NCI-H345 (cell line): ENCODE data around the gene NAE1.
"Not testable (repeated sequence)": the region's sequence is repeated elsewhere in the genome, so short reads cannot be mapped to it uniquely, and the experiment has no call there.

Experiments
- DNase-seq: peaks from one replicate; lab custom pipeline; 2025; lab: John Stamatoyannopoulos, UW

NAE1 gene

DNA sequence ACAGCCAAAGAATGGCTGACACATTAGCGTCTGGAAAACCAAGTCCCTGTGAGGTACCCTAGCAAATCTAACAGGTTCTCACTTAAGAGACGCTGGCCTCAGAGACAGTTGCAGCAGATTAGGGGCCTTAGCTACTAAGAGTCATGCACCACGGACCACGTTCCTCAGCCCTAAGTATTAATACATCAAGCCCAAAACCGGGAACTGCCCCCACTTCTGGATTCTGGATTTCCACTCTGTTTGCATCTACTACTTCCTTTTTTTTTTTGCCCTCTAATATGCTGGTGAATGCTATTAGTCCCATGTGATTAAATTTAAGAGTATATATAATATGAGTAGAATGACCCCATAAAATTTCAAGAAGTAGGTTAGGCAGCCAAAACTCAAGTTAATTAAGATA is 28.6 kb downstream of the NAE1 start:
- DNase-seq, result no peak

DNA sequence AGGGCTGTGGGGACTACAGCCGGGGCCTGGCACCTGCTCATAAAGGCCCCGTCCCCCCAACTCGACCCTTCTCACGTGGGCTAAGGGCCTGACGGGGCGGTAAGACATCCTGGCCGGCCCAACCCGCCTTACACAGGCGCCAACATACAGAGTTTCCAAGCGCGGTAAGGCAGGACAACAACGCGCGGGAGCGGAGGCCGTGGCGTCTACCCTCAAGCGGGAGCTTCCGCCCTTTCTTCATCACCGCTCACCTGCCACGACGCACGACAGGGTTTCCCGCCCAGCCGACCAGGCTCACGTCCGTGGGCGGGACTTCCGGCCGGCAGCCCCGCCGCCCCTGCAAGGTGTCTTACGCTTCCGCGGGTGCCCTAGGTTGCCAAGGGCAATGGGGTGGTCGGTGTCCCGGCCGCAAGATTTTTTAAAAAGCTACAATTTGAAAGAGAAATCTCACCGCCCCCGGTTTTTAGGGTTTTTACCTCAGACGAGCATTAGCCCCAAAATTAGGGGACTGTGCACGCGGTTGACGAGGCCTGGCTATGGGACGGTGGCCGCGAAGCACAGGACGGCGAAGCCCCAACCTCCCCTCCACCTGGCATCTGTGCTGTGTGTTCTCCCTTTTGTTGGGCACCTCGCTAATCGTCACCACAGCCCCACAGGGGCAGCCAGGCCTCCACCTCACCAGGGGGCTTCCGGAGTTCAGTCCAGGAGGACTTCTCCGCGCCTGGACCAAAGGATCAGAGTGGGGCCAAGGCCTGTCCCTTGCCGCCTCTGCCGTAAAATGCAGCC is 29.3 kb downstream of the NAE1 start, which contains the start of gene TERB1:
Gene TERB1 (minus strand): TSS at position 265 of the 786 bp plus-strand sequence. CDS start 4,786 bp downstream, outside the sequence.
- no peak for DNase-seq

DNA sequence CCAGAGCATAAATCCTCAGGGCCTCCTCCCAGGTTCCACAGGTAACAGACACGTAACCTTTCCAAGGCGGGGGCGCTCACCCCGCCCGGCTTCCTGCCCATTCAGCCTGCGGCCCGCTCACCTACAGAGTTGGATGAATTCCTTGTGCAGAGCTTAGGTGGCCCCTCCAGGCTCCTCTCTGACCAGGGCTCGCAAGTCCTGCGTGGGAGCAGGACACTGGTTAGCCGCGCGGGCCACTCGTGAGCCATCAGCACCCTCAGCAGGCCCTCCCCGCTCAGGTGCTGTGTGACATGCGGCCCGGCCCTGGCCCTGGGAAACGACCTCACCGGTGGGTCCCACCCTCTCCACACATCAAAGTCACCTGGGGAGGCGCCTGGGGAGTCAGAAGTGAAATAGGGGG is 29.9 kb downstream of the NAE1 start:
- no peak for DNase-seq

DNA sequence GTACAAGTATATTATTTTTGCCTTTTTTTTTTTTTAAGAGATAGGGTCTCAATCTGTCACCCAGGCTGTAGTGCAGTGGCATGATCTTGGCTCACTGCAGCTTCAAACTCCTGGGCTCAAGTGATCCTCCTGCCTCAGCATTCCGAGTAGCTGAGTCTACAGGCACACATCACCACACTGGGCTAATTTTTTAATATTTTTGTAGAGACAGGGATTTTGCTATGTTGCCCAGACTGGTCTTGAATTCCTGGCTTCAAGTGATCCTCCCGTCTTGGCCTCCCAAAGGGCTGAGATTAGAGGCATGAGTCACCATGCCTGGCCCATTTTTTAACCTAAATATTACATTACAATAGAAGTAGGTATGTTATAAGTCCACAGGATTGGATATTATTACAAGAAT is 32.6 kb downstream of the NAE1 start:
- no peak for DNase-seq

DNA sequence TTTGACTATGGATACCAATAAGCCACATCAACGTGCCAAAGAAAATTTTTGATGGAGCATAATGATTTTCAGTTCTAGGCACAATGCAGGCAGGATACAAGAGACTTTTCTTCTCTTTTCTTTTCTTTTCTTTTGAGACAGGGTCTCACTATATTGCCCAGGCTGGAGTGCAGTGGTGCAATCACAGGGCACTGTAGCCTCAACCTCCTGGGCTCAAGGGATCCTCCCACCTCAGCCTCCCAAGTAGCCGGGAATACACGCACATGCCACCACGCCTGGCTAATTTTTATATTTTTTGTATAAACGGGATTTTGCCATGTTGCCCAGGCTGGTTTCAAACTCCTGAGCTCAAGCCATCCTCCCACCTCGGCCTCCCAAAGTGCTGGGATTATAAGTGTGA is 36.8 kb downstream of the NAE1 start:
- not testable (repeated sequence) for DNase-seq

DNA sequence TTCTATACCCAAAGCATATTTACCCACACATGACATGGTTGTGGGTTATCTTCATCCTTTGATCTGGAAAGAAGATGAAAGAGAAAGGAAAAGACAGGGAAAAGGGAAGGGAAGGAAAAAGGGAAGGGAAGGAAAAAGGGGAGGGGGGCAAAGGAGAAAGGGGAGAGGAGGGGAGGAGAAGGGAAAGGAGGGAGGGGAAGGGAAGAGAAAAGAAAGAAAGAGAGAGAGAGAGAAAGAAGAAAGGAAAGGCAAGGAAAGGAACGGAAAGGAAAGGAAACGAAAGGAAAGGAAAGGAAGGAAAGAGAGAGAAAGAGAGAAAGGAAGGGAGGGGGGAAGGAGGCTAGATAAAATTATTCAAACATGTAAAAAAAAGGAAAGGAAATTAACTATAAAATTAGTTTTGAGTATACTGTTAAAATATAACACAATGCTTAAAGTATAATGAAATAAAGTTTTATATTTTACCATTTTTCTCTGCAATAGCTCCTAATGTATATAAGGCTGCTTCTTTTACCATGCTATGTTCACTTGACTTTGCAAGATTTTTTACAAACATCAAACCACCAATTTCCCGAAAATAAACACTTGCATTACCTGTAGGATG is 40.5 kb downstream of the NAE1 start:
- no peak for DNase-seq

DNA sequence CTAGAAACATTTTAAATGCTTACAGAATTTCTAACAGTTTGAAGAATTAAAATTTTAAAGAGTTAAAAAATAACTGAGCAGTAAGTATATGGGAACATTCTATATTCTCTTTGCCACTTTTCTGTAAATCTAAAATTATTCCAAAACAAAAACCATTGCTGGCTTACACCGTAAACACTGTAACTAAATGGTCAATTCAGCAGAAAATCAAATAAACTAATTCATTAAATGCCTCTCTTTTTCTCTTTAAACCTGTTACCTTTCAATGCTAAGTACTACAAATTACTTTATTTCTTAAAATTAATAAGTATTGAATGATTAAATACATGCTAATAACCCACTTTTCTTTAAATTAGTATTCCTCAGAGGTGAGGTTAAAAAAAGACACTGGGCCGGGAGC is 43.3 kb downstream of the NAE1 start:
- no peak for DNase-seq

DNA sequence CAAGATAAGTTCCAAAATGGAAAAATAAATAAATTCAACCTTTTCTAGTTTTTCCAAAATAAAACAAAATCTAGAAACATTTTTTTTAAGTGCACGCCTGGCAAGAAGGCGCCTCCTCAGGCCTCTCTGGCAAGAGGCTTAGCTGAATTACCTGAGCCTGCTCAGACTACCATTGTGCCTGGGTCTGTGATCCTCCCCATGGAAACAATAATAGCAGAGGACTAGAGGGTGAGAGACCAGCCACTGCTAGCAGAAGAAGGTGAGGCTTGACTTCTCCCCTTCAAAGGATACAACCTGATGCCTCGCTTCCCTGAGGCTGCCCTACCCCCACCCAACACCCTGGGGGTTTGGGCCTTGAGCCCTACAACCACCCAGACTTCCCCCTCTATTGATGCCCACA is 44.2 kb downstream of the NAE1 start:
- no peak for DNase-seq

DNA sequence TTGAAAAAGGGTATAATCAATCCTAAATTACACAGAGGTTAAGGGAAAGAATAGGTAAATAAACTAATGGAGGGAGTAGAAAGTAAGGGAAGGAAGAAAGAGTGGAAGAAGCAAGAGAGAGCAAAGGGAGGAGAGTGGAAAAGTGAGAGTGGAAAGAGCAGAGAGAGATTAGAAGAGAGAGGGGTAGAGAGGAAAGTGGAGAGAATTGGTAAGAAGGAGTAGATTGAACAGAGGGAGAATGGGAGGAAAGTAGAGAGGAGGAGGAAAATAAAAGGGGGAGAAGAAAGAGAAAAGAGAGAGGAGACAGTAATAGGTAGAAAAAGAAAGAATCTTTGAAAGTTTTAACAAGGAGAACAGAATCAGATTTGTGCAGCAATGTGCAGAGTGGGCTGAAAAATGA is 54.3 kb downstream of the NAE1 start:
- DNase-seq, result no peak

DNA sequence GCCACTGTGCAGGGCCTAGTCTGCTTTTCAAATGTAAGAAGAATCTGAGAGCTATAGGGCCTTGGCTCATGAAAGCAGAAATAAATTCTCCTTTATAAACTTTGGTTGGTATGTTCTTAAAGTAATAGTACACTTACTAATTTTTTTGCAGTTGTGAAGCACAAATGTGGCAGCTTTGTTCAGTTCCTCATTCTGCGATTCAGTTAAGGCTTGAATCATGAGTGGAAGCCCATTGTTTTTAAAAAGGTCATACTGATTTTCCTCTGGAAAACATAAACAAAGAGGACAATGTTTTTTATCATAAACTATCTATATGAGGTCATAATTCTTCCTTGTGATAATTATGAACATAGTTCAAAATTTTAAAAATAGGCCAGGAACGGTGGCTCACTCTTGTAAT is 55.8 kb downstream of the NAE1 start:
- DNase-seq, result no peak

DNA sequence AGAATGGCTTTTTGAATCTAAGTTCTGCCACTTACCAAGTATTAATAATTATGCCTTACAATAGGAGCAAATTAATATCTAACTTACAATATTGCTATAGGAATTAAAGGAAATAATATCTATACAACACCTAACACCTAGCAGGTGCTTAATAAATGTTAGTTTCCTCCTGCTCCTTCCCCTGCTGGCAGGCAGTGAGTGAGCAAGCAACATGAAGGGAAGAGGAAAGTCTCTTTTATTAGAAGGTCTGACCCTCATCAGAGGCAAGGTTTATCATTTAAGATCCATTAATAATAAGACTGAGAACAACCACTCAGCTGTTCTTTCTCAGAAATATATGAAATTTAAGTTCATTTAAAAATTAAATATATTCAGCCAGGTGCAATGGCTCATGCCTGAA is 72.7 kb downstream of the NAE1 start:
- no peak for DNase-seq

DNA sequence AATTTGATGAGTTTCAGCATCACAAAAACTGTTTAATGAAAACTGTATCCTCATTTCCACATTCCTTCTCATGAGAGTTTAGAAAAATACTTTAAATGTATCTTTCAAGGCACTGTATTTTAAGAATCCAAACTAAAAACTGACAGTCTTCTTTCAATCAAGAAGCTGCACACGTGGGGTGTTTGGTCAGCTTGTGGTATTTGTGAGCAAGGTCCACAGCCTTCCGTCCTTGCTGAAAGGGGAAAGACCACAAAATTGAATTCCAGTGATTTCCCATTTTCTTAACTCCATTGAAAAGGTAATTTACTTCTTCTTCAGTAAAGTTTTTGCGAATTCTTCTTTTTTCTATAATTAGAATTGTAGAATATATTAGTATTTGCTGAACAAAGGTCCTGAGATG is 76.0 kb downstream of the NAE1 start:
- no peak for DNase-seq

DNA sequence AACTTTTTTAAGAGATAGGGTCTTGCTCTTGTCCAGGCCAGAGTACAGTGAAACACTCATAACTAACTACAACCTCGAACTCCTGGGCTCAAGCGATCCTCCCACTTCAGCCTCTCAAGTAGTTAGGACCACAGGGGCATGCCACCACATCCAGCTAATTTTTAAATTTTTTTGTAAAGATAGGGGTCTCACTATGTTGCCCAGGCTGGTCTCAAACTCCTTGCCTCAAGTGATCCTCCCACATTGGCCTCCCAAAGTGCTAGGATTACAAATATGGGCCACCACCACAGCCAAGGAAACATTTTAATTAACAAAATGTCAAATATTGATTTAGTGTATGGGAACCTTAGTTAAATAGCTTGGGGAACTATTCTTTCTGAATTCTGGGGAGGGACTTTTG is 76.6 kb downstream of the NAE1 start:
- no peak for DNase-seq

DNA sequence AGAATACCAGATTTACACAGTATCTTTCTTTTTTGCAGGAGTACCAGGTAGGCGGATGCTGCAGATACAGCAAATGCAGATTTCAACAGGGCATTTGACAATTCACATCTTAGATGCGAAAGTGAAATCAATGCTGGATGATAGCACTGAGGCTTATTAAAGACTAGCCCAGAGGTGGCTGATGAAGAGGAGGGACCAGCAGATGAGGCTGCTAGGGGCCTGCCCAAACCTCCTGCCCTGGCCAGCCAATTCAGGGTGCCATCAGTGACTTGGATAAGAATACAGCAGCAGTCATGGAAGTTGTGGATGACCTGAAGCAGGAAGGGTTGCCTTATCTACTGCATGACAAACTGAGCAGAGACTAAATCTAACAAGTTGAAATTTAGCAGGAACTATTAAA is 77.8 kb downstream of the NAE1 start:
- DNase-seq, result no peak
